Epithelial cell of prostate (primary cell): ENCODE measurements around the gene CHD5.
"Not testable (repeated sequence)": the region's sequence is repeated elsewhere in the genome, so short reads cannot be mapped to it uniquely, and the experiment has no call there.

Experiments used
- DNase-seq: peaks from one replicate; pipeline ENCODE4 v3.0.0-alpha.2; 2011; ENCODE audit warnings: low read depth, low spot score
- H3K27ac ChIP-seq: fragments of 450-650 bp; 2 replicates; pipeline ENCODE4 v1.5.1; 2017; ENCODE audit warnings: mild to moderate bottlenecking

The CHD5 gene

GRCh38 chr1:6093071-6093470, 87.0 kb downstream of the CHD5 start:
- no peak overlapping the region for H3K27ac ChIP-seq
- DNase-seq = no peak

GRCh38 chr1:6092211-6092610, 87.9 kb downstream of the CHD5 start:
- H3K27ac ChIP-seq = no peak overlapping the region
- DNase-seq = no peak

GRCh38 chr1:6091823-6092109, 88.4 kb downstream of the CHD5 start:
- no peak overlapping the region for H3K27ac ChIP-seq

GRCh38 chr1:6090996-6091822, 88.9 kb downstream of the CHD5 start:
- no peak for DNase-seq
- H3K27ac ChIP-seq = no peak overlapping the region

More at GRCh38 chr1:6091823-6092109, 88.4 kb downstream of the CHD5 start:
- DNase-seq = no peak

- DNase-seq = no peak
- no peak overlapping the region for H3K27ac ChIP-seq
Measured at GRCh38 chr1:6090288-6090687, 89.8 kb downstream of the CHD5 start.

- H3K27ac ChIP-seq = no peak overlapping the region
- no peak for DNase-seq
Measured at GRCh38 chr1:6088956-6089355, 91.2 kb downstream of the CHD5 start.

GRCh38 chr1:6087958-6088357, 92.2 kb downstream of the CHD5 start:
- H3K27ac ChIP-seq = no peak overlapping the region
- DNase-seq = no peak

GRCh38 chr1:6087377-6087772, 92.7 kb downstream of the CHD5 start:
- H3K27ac ChIP-seq = no peak overlapping the region
- no peak for DNase-seq

- DNase-seq = no peak
- no peak overlapping the region for H3K27ac ChIP-seq
Measured at GRCh38 chr1:6086762-6087376, 93.3 kb downstream of the CHD5 start.

- no peak for DNase-seq
- H3K27ac ChIP-seq = no peak overlapping the region
Measured at GRCh38 chr1:6086358-6086757, 93.8 kb downstream of the CHD5 start.

- no peak for DNase-seq
- H3K27ac ChIP-seq = no peak overlapping the region
Measured at GRCh38 chr1:6085666-6086065, 94.5 kb downstream of the CHD5 start.

GRCh38 chr1:6084781-6085495, 95.2 kb downstream of the CHD5 start:
- no peak for DNase-seq
- no peak overlapping the region for H3K27ac ChIP-seq

GRCh38 chr1:6083801-6084446, 96.2 kb downstream of the CHD5 start:
- H3K27ac ChIP-seq = no peak overlapping the region
- DNase-seq = no peak

GRCh38 chr1:6083385-6083784, 96.7 kb downstream of the CHD5 start:
- DNase-seq = no peak
- no peak overlapping the region for H3K27ac ChIP-seq

GRCh38 chr1:6082430-6082971, 97.6 kb downstream of the CHD5 start:
- no peak overlapping the region for H3K27ac ChIP-seq
- DNase-seq = no peak

- DNase-seq = no peak
- no peak overlapping the region for H3K27ac ChIP-seq
Measured at GRCh38 chr1:6081901-6082300, 98.2 kb downstream of the CHD5 start.

GRCh38 chr1:6080469-6080868, 99.7 kb downstream of the CHD5 start:
- no peak for DNase-seq
- H3K27ac ChIP-seq = no peak overlapping the region

GRCh38 chr1:6077919-6078318, 102.2 kb downstream of the CHD5 start:
- H3K27ac ChIP-seq = no peak overlapping the region
- DNase-seq = no peak

GRCh38 chr1:6077506-6077905, 102.6 kb downstream of the CHD5 start:
- no peak for DNase-seq
- H3K27ac ChIP-seq = no peak overlapping the region

GRCh38 chr1:6077061-6077460, 103.1 kb downstream of the CHD5 start:
- DNase-seq, H3K27ac ChIP-seq: not testable (repeated sequence)

GRCh38 chr1:6075748-6076147, 104.4 kb downstream of the CHD5 start:
- no peak for DNase-seq

More at GRCh38 chr1:6075748-6076147, 104.4 kb downstream of the CHD5 start:
- H3K27ac ChIP-seq = no peak overlapping the region
